Liver (tissue), 9 donors: ENCODE measurements around the gene JMJD4. TPM values are rescaled to one million over a fixed set of nuclear protein-coding genes. Genes with fewer than 3 reads are reported as not detected.

Source experiments
- DNase-seq: peaks from one replicate; pipeline ENCODE4 v3.0.0-alpha.2; 2017; ENCODE audit warnings: low spot score
- H3K27ac ChIP-seq, 2 donors: one replicate each; pipeline ENCODE4 v1.7.0; 2013; ENCODE audit warnings: inconsistent platforms in 2 of 2, low read length in 2 of 2, control low read depth in 1 of 2, low read depth in 1 of 2, mild to moderate bottlenecking in 1 of 2
- H3K27me3 ChIP-seq, 4 donors: one replicate each; pipeline versions ENCODE4 v1.6.1 to v1.7.0; 2013; ENCODE audit warnings: low read length in 3 of 4, inconsistent platforms in 1 of 4, mild to moderate bottlenecking in 1 of 4, moderate library complexity in 1 of 4; ENCODE audit not compliant: control insufficient read depth in 4 of 4, insufficient read depth in 4 of 4
- H3K36me3 ChIP-seq, 4 donors: one replicate each; pipeline versions ENCODE4 v1.6.1 to v1.7.0; 2013; ENCODE audit warnings: low read length in 3 of 4, mild to moderate bottlenecking in 3 of 4, low read depth in 1 of 4, moderate library complexity in 1 of 4; ENCODE audit not compliant: control insufficient read depth in 4 of 4, insufficient read depth in 3 of 4
- H3K4me1 ChIP-seq, 4 donors: one replicate each; pipeline versions ENCODE4 v1.6.1 to v1.7.0; 2013; ENCODE audit warnings: low read length in 3 of 4, mild to moderate bottlenecking in 3 of 4, moderate library complexity in 1 of 4; ENCODE audit not compliant: control insufficient read depth in 4 of 4, insufficient read depth in 4 of 4
- H3K4me3 ChIP-seq, 3 donors: one replicate each; pipeline versions ENCODE4 v1.6.1 to v1.7.0; 2013; ENCODE audit warnings: low read length in 3 of 3, control low read depth in 1 of 3, low read depth in 1 of 3, mild to moderate bottlenecking in 1 of 3
- H3K9ac ChIP-seq, 2 donors: one replicate each; pipeline ENCODE4 v1.7.0; 2013; ENCODE audit warnings: low read length in 2 of 2, mild to moderate bottlenecking in 2 of 2, moderate library complexity in 2 of 2, control low read depth in 1 of 2, low read depth in 1 of 2
- H3K9me3 ChIP-seq, 4 donors: one replicate each; pipeline versions ENCODE4 v1.6.1 to v1.7.0; 2013; ENCODE audit warnings: low read length in 3 of 4; ENCODE audit not compliant: control insufficient read depth in 4 of 4
- EGR1 ChIP-seq, 2 donors: IDR thresholded peaks; 2 replicates each; pipeline ENCODE4 v1.6.1; 2016 to 2018; ENCODE audit warnings: antibody characterized with exemption in 2 of 2, low read depth in 2 of 2
- FOXA2 ChIP-seq: IDR thresholded peaks from 2 replicates; pipeline ENCODE4 v1.6.1; 2016; ENCODE audit warnings: antibody characterized with exemption
- GABPA ChIP-seq, 2 donors: IDR thresholded peaks in 1 of 2; conservative IDR thresholded peaks in 1 of 2; 2 replicates each; pipeline ENCODE4 v1.6.1; 2016; ENCODE audit warnings: antibody characterized with exemption in 2 of 2, mild to moderate bottlenecking in 1 of 2, moderate library complexity in 1 of 2
- HNF4A ChIP-seq, 2 donors: conservative IDR thresholded peaks; 2 replicates each; pipeline ENCODE4 v1.6.1; 2016; ENCODE audit warnings: antibody characterized with exemption in 2 of 2, mild to moderate bottlenecking in 2 of 2
- HNF4G ChIP-seq: IDR thresholded peaks from 2 replicates; pipeline ENCODE4 v1.6.1; 2016; ENCODE audit warnings: antibody characterized with exemption
- JUND ChIP-seq, 2 donors: IDR thresholded peaks; 2 replicates each; pipeline ENCODE4 v1.6.1; 2016; ENCODE audit warnings: antibody characterized with exemption in 2 of 2
- NR2F2 ChIP-seq: IDR thresholded peaks from 2 replicates; pipeline ENCODE4 v1.6.1; 2016; ENCODE audit warnings: antibody characterized with exemption
- RAD21 ChIP-seq, 2 donors: IDR thresholded peaks; 2 replicates each; pipeline ENCODE4 v1.6.1; 2016; ENCODE audit warnings: antibody characterized with exemption in 2 of 2, mild to moderate bottlenecking in 2 of 2
- RXRA ChIP-seq, 2 donors: IDR thresholded peaks; 2 replicates each; pipeline ENCODE4 v1.6.1; 2017 to 2018; ENCODE audit warnings: antibody characterized with exemption in 2 of 2, mild to moderate bottlenecking in 1 of 2
- SP1 ChIP-seq: IDR thresholded peaks from 2 replicates; pipeline ENCODE4 v1.6.1; 2018; ENCODE audit warnings: antibody characterized with exemption, mild to moderate bottlenecking
- TAF1 ChIP-seq: conservative IDR thresholded peaks from 2 replicates; pipeline ENCODE4 v1.6.1; 2016; ENCODE audit warnings: antibody characterized with exemption, mild to moderate bottlenecking
- YY1 ChIP-seq: IDR thresholded peaks from 2 replicates; pipeline ENCODE4 v1.6.1; 2016; ENCODE audit warnings: antibody characterized with exemption, mild to moderate bottlenecking
- WGBS: extraction: QIAGEN DNeasy Blood & Tissue Kit; methylation state at CpG from one replicate; pipeline ENCODE4 v1.1.7; 2013; 5-methylcytosine and 5-hydroxymethylcytosine counted together
- polyA plus RNA-seq, 2 donors: library from polyadenylated mRNA; stranded (reverse) in 1 of 2; unstranded in 1 of 2; fragments of 200-250 nt in 1 of 2; fragments of >200 nt in 1 of 2; fragmentation: Nextera tagmentation in 1 of 2; extraction: Ambion mirVana in 1 of 2; gene quantifications; one replicate each; pipeline versions ENCODE4 v1.2.1 to v1.2.3, GENCODE V29; 2013 to 2015
- total RNA-seq, 2 donors: library from RNA; depleted of rRNA; stranded (reverse); fragments of >200 nt; gene quantifications; one replicate each; pipeline ENCODE4 v1.2.3, GENCODE V29; 2014
- TF ChIP-seq, protein P1 (sequence below): IDR thresholded peaks from 2 replicates; pipeline ENCODE4 v1.6.1; 2016; ENCODE audit warnings: antibody characterized with exemption
- TF ChIP-seq, protein P2 (sequence below): IDR thresholded peaks from 2 replicates; pipeline ENCODE4 v1.6.1; 2016; ENCODE audit warnings: antibody characterized with exemption
- TF ChIP-seq, protein P3 (sequence below): IDR thresholded peaks from 2 replicates; pipeline ENCODE4 v1.6.1; 2016; ENCODE audit warnings: antibody characterized with exemption
- TF ChIP-seq, protein P4 (sequence below): fragments of 150-350 bp; IDR thresholded peaks from 2 replicates; pipeline ENCODE4 v1.5.1; 2017; ENCODE audit warnings: improper control_type of control experiment, low read depth, low read length; ENCODE audit not compliant: missing input control
- TF ChIP-seq, protein P5 (sequence below): IDR thresholded peaks from 2 replicates; pipeline ENCODE4 v1.6.1; 2016; ENCODE audit warnings: antibody characterized with exemption, mild to moderate bottlenecking
- donor health status: healthy.
- donor health status: healthy.
- donor health status: healthy.
- donor health status: healthy.
- donor health status: healthy.

The JMJD4 gene
- total and polyA plus RNA-seq, 4 donors, result 12.4 to 22.1 (median 14.1) TPM

DNA sequence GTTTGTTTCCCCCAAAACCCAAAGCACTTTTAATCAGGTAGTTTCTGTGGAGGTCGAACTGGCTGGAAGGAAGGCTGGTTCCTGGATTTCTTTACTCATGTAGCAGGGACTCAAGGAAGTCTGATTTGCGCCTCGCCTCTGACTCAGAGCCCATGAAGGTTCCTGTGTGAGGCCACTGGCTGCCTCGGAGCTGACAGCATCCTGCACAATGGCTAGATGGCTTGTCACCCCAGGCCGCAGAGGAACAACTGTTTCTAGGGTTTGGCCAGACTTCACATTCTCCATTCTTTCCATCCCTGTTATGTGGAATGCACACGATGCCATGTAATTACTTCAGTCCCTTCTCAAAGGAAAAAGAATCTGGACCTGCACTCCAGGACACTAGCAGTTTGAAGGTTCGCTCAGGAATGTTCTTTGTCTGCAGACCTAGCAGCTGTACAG, 41.2 kb upstream of the JMJD4 start:
- 93% methylated on average over 7 of the region's 7 CpGs for WGBS
- H3K9me3 ChIP-seq, result no peaks in the 10 kb centered on the region
- TF ChIP-seq, protein P1, sequence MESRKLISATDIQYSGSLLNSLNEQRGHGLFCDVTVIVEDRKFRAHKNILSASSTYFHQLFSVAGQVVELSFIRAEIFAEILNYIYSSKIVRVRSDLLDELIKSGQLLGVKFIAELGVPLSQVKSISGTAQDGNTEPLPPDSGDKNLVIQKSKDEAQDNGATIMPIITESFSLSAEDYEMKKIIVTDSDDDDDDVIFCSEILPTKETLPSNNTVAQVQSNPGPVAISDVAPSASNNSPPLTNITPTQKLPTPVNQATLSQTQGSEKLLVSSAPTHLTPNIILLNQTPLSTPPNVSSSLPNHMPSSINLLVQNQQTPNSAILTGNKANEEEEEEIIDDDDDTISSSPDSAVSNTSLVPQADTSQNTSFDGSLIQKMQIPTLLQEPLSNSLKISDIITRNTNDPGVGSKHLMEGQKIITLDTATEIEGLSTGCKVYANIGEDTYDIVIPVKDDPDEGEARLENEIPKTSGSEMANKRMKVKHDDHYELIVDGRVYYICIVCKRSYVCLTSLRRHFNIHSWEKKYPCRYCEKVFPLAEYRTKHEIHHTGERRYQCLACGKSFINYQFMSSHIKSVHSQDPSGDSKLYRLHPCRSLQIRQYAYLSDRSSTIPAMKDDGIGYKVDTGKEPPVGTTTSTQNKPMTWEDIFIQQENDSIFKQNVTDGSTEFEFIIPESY, result no peak
- TF ChIP-seq RAD21 (IDR thresholded peaks at IDR 0.05) (no peak), YY1 (no peak), JUND (IDR thresholded peaks at IDR 0.05) (no peak), RXRA (IDR thresholded peaks at IDR 0.05) (no peak), TAF1 (no peak), EGR1 (IDR thresholded peaks at IDR 0.05; ENCODE audit: low read depth in 2 of 2) (no peak), NR2F2 (no peak), HNF4G (no peak), SP1 (no peak), HNF4A (conservative IDR thresholded peaks at IDR 0.05) (no peak)
- TF ChIP-seq, protein P2, sequence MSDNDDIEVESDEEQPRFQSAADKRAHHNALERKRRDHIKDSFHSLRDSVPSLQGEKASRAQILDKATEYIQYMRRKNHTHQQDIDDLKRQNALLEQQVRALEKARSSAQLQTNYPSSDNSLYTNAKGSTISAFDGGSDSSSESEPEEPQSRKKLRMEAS, result no peak
- TF ChIP-seq, protein P3, sequence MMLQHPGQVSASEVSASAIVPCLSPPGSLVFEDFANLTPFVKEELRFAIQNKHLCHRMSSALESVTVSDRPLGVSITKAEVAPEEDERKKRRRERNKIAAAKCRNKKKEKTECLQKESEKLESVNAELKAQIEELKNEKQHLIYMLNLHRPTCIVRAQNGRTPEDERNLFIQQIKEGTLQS, result no peak
- TF ChIP-seq, protein P4, sequence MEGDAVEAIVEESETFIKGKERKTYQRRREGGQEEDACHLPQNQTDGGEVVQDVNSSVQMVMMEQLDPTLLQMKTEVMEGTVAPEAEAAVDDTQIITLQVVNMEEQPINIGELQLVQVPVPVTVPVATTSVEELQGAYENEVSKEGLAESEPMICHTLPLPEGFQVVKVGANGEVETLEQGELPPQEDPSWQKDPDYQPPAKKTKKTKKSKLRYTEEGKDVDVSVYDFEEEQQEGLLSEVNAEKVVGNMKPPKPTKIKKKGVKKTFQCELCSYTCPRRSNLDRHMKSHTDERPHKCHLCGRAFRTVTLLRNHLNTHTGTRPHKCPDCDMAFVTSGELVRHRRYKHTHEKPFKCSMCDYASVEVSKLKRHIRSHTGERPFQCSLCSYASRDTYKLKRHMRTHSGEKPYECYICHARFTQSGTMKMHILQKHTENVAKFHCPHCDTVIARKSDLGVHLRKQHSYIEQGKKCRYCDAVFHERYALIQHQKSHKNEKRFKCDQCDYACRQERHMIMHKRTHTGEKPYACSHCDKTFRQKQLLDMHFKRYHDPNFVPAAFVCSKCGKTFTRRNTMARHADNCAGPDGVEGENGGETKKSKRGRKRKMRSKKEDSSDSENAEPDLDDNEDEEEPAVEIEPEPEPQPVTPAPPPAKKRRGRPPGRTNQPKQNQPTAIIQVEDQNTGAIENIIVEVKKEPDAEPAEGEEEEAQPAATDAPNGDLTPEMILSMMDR, result no peak
- no peaks in the 10 kb centered on the region for H3K4me1 ChIP-seq
- H3K36me3 ChIP-seq, result peaks cover 1 to 31% (median 8%) of the 10 kb centered on the region in 4 donors
- no peak overlapping the region for H3K4me3 ChIP-seq
- H3K27me3 ChIP-seq, result no peaks in the 10 kb centered on the region
- H3K9ac ChIP-seq, result no peak overlapping the region
- no peak overlapping the region for H3K27ac ChIP-seq
- no peak for DNase-seq

DNA sequence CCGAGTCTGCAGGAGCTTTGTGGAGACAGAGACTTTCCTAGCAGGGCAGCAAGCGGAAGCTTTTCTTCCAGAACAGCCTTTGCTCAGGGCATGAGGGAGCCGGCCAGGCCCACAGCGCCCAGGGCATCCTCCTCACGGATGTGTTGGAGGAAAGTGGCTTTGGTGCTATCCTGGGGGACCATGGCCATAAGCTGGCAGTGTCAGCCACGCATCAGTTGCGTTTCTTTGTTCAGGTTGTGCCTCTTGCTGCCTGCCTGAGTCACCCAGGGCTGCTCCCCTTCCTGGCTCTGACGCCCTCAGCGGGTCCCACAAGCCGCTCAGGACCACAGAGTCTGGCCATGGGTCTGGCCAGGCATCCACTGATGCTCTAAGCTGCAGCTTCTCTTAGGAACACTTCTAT, 40.7 kb upstream of the JMJD4 start:
- H3K36me3 ChIP-seq, result peaks cover 1 to 27% (median 8%) of the 10 kb centered on the region in 4 donors
- no peak overlapping the region for H3K4me3 ChIP-seq
- no peaks in the 10 kb centered on the region for H3K27me3 ChIP-seq
- no peak overlapping the region for H3K27ac ChIP-seq
- H3K4me1 ChIP-seq, result no peaks in the 10 kb centered on the region
- no peak overlapping the region for H3K9ac ChIP-seq
- TF ChIP-seq YY1 (no peak), SP1 (no peak), TAF1 (no peak), EGR1 (IDR thresholded peaks at IDR 0.05; ENCODE audit: low read depth in 2 of 2) (no peak), FOXA2 (no peak), JUND (IDR thresholded peaks at IDR 0.05) (no peak), HNF4A (conservative IDR thresholded peaks at IDR 0.05) (no peak), GABPA (IDR thresholded peaks at IDR 0.05 in 1 of 2, conservative IDR thresholded peaks at IDR 0.05 in 1 of 2) (no peak), RAD21 (IDR thresholded peaks at IDR 0.05) (no peak)
- TF ChIP-seq, protein P5, sequence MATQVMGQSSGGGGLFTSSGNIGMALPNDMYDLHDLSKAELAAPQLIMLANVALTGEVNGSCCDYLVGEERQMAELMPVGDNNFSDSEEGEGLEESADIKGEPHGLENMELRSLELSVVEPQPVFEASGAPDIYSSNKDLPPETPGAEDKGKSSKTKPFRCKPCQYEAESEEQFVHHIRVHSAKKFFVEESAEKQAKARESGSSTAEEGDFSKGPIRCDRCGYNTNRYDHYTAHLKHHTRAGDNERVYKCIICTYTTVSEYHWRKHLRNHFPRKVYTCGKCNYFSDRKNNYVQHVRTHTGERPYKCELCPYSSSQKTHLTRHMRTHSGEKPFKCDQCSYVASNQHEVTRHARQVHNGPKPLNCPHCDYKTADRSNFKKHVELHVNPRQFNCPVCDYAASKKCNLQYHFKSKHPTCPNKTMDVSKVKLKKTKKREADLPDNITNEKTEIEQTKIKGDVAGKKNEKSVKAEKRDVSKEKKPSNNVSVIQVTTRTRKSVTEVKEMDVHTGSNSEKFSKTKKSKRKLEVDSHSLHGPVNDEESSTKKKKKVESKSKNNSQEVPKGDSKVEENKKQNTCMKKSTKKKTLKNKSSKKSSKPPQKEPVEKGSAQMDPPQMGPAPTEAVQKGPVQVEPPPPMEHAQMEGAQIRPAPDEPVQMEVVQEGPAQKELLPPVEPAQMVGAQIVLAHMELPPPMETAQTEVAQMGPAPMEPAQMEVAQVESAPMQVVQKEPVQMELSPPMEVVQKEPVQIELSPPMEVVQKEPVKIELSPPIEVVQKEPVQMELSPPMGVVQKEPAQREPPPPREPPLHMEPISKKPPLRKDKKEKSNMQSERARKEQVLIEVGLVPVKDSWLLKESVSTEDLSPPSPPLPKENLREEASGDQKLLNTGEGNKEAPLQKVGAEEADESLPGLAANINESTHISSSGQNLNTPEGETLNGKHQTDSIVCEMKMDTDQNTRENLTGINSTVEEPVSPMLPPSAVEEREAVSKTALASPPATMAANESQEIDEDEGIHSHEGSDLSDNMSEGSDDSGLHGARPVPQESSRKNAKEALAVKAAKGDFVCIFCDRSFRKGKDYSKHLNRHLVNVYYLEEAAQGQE, result no peak
- TF ChIP-seq, protein P2, result no peak
- no peaks in the 10 kb centered on the region for H3K9me3 ChIP-seq
- no peak for DNase-seq
- 97% methylated on average over 10 of the region's 10 CpGs for WGBS
